Natural killer cell (primary cell): ENCODE results near the gene CUX1. TPM values are rescaled to one million over a fixed set of nuclear protein-coding genes. Genes with fewer than 3 reads are reported as not detected.
"Not testable (repeated sequence)": the region's sequence is repeated elsewhere in the genome, so short reads cannot be mapped to it uniquely, and the experiment has no call there.

Experiments used
- ATAC-seq, 3 donors: fragments of 150-1000 bp in 2 of 3; fragments of 200-7000 bp in 1 of 3; cut with Tn5 transposase; 1 replicate in 1 of 3; 2 replicates in 2 of 3; pipeline ENCODE4 v1.10.0; 2021; ENCODE audit warnings: mild to moderate bottlenecking in 2 of 3, moderate library complexity in 2 of 3
- DNase-seq, 2 donors: peaks; one replicate each; pipeline versions ENCODE4 v3.0.0 to v3.0.0-alpha.2; 2013 to 2021; ENCODE audit warnings: mixed read lengths in 1 of 2
- H3K27ac ChIP-seq: one replicate; pipeline ENCODE4 v1.5.1; 2013; ENCODE audit warnings: mild to moderate bottlenecking, low read length
- H3K27me3 ChIP-seq: one replicate; pipeline ENCODE4 v1.6.1; 2013; ENCODE audit warnings: low read length; ENCODE audit not compliant: control insufficient read depth, insufficient read depth
- H3K36me3 ChIP-seq: one replicate; pipeline ENCODE4 v1.6.1; 2013; ENCODE audit warnings: low read length; ENCODE audit not compliant: control insufficient read depth, insufficient read depth
- H3K4me1 ChIP-seq: one replicate; pipeline ENCODE4 v1.6.1; 2013; ENCODE audit warnings: low read length; ENCODE audit not compliant: control insufficient read depth, insufficient read depth
- H3K4me3 ChIP-seq: one replicate; pipeline ENCODE4 v1.5.1; 2013; ENCODE audit warnings: low read length
- H3K9me3 ChIP-seq: one replicate; pipeline ENCODE4 v1.6.1; 2013; ENCODE audit warnings: low read length; ENCODE audit not compliant: control insufficient read depth, insufficient read depth
- H3K27ac Mint-ChIP-seq, 2 donors: one replicate each; pipeline ENCODE4 v1.8.0; 2022; ENCODE audit warnings: mild to moderate bottlenecking in 2 of 2, mixed read lengths in 2 of 2, moderate library complexity in 1 of 2
- H3K27me3 Mint-ChIP-seq, 2 donors: one replicate each; pipeline ENCODE4 v1.8.0; 2022; ENCODE audit warnings: low read depth in 2 of 2, mixed read lengths in 2 of 2
- H3K36me3 Mint-ChIP-seq: one replicate; pipeline ENCODE4 v1.8.0; 2022; ENCODE audit warnings: mixed read lengths
- H3K4me1 Mint-ChIP-seq, 2 donors: one replicate each; pipeline ENCODE4 v1.8.0; 2022; ENCODE audit warnings: mixed read lengths in 2 of 2
- H3K4me3 Mint-ChIP-seq: one replicate; pipeline ENCODE4 v1.8.0; 2022; ENCODE audit warnings: mild to moderate bottlenecking, moderate library complexity, mixed read lengths
- H3K9me3 Mint-ChIP-seq, 2 donors: one replicate each; pipeline ENCODE4 v1.8.0; 2022; ENCODE audit warnings: mixed read lengths in 2 of 2
- WGBS: methylation state at CpG from one replicate; pipeline ENCODE4 v1.1.7; 2013; ENCODE audit warnings: missing lambda C conversion rate; ENCODE audit not compliant: insufficient coverage; 5-methylcytosine and 5-hydroxymethylcytosine counted together
- intact Hi-C: fragments of 100-400 bp; cut with micrococcal nuclease; formaldehyde crosslinking; loops from one replicate; pipeline ENCODE4 v1.14.2; 2022
- total RNA-seq, 4 donors: library from RNA; stranded (reverse); fragments of 120-200 nt in 1 of 4; gene quantifications; one replicate each; pipeline versions ENCODE4 v1.2.3 to v1.2.4, GENCODE V29; 2013 to 2022

CUX1 gene
- total RNA-seq, 3 donors from 2014 or later (not counting 1 experiment from before 2014, with no cell fraction given), result 59.8 to 77.4 (median 73.6) TPM

DNA sequence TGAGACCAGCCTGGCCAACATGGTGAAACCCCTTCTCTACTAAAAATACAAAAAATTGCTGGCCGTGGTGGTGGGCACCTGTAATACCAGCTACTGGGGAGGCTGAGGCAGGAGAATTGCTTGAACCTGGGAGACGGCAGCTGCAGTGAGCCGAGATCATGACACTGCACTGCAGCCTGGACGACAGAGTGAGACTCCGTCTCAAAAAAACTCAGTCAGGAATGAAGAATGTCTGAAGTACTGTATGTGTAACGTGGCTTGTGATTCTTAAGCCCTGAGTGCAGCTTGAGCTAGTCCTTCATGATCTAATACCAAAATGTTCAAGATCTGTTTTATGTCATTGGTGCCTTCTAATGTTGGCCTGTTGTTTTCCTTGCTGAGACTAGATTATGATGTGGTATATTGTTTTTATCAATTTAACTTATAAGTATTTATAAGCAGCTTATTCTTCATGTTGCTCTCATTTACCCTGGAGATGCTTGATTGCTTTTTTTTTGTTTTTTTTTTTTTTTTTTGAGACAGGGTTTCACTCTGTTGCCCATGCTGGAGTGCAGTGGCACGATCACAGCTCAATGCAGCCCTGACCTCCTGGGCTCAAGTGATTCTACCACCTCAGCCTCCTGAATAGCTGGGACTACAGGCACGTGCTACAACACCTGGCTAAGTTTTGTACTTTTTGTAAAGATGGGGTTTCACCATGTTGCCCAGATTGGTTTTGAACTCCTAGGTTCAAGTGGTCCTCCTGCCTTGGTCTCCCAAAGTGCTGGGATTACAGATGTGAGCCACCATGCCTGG, 513.4 kb downstream of the CUX1 start:
- H3K4me1 Mint-ChIP-seq, H3K27ac ChIP-seq, H3K36me3 Mint-ChIP-seq, DNase-seq, H3K27ac Mint-ChIP-seq, H3K27me3 ChIP-seq, H3K9me3 ChIP-seq, H3K4me3 ChIP-seq, H3K36me3 ChIP-seq, H3K4me3 Mint-ChIP-seq, intact Hi-C loops, H3K9me3 Mint-ChIP-seq, H3K4me1 ChIP-seq, ATAC-seq: not testable (repeated sequence)
- H3K27me3 Mint-ChIP-seq, result peaks cover 8 to 13% of the 10 kb centered on the region in 2 donors
- 84% methylated on average over 8 of the region's 8 CpGs for WGBS

Other genes with a start within 250 kb of the CUX1 start
- gene MYL10, start 188.3 kb upstream of the CUX1 start, total RNA-seq, result not detected